ENCODE results near the gene CMTM1. TPM values are rescaled to one million over a fixed set of nuclear protein-coding genes. Genes with fewer than 3 reads are reported as not detected.
A peak's percentile ranks its signal among the peaks of the same experiment; 100 is the strongest.

CMTM1 gene
- polyA plus RNA-seq, 1 donor (not counting 4 experiments of a cell fraction or from before 2014, with no cell fraction given): 0.24 TPM

- dilution Hi-C loops (cut with MboI; ENCODE audit: extremely low pct_ligation_motif_present, low sequenced_read_pairs): no loop called here
- no peak overlapping the region for H3K9ac ChIP-seq (ENCODE audit: control insufficient read depth, extremely low read depth, insufficient read depth, low read length)
- no peak overlapping the region for H3K4me3 ChIP-seq (ENCODE audit: control insufficient read depth in 2 of 3, extremely low read depth in 1 of 3, insufficient read depth in 2 of 3, low read depth in 1 of 3, low read length in 3 of 3)
- no peaks in the 10 kb centered on the region for H3K79me2 ChIP-seq (ENCODE audit: control insufficient read depth, insufficient read depth, low read length)
- H4K20me1 ChIP-seq (ENCODE audit: control insufficient read depth, extremely low read depth, insufficient read depth, low read length): no peaks in the 10 kb centered on the region
- no peaks in the 10 kb centered on the region for H3K9me1 ChIP-seq (ENCODE audit: control insufficient read depth, extremely low read depth, insufficient read depth, low read length)
- no peak for FAIRE-seq
- H3K4me1 ChIP-seq (ENCODE audit: control insufficient read depth, extremely low read depth, insufficient read depth, low read length): peaks cover 24% of the 10 kb centered on the region
- H3K4me2 ChIP-seq (ENCODE audit: control insufficient read depth, extremely low read depth, insufficient read depth, low read depth, low read length): no peak overlapping the region
- H2AFZ ChIP-seq (ENCODE audit: control insufficient read depth, low read length): no peak overlapping the region
- no peak for TF ChIP-seq EZH2 (IDR thresholded peaks at IDR 0.05; ENCODE audit: low read length)
- no peak for TF ChIP-seq CTCF (optimal IDR thresholded peaks at IDR 0.05 in 1 of 3, IDR thresholded peaks at IDR 0.05 in 1 of 3, conservative IDR thresholded peaks at IDR 0.05 in 1 of 3; ENCODE audit: extremely low read depth in 1 of 3, insufficient read depth in 2 of 3, low read length in 3 of 3)
- no peak for DNase-seq (ENCODE audit: low read depth, low spot score)
- no peaks in the 10 kb centered on the region for H3K27me3 ChIP-seq (ENCODE audit: control insufficient read depth, extremely low read depth, insufficient read depth, low read length)
- peaks cover 5 to 20% of the 10 kb centered on the region in 2 experiments for H3K36me3 ChIP-seq (ENCODE audit: control insufficient read depth in 2 of 2, extremely low read depth in 1 of 2, insufficient read depth in 2 of 2, low read length in 2 of 2)
- H3K27ac ChIP-seq (ENCODE audit: control insufficient read depth, insufficient read depth, low read length): no peak overlapping the region
- H3K9me3 ChIP-seq (ENCODE audit: control insufficient read depth, low read depth, low read length): no peaks in the 10 kb centered on the region
These were observed 50.8 kb downstream of the CMTM1 start for GRCh38 chr16:66617010-66617434.

- FAIRE-seq (no peak), DNase-seq (ENCODE audit: low read depth, low spot score) (no peak)
- no peaks in the 10 kb centered on the region for H3K9me3 ChIP-seq (ENCODE audit: control insufficient read depth, low read depth, low read length)
- no peak for TF ChIP-seq EZH2 (IDR thresholded peaks at IDR 0.05; ENCODE audit: low read length)
- TF ChIP-seq CTCF (optimal IDR thresholded peaks at IDR 0.05 in 1 of 3, IDR thresholded peaks at IDR 0.05 in 1 of 3, conservative IDR thresholded peaks at IDR 0.05 in 1 of 3; ENCODE audit: extremely low read depth in 1 of 3, insufficient read depth in 2 of 3, low read length in 3 of 3): no peak
- H4K20me1 ChIP-seq (ENCODE audit: control insufficient read depth, extremely low read depth, insufficient read depth, low read length): no peaks in the 10 kb centered on the region
- no peak overlapping the region for H3K27ac ChIP-seq (ENCODE audit: control insufficient read depth, insufficient read depth, low read length)
- no peak overlapping the region for H3K4me3 ChIP-seq (ENCODE audit: control insufficient read depth in 2 of 3, extremely low read depth in 1 of 3, insufficient read depth in 2 of 3, low read depth in 1 of 3, low read length in 3 of 3)
- dilution Hi-C loops (cut with MboI; ENCODE audit: extremely low pct_ligation_motif_present, low sequenced_read_pairs): no loop called here
- no peak overlapping the region for H3K9ac ChIP-seq (ENCODE audit: control insufficient read depth, extremely low read depth, insufficient read depth, low read length)
- peak overlapping the region; percentile 28 for H3K4me2 ChIP-seq (ENCODE audit: control insufficient read depth, extremely low read depth, insufficient read depth, low read depth, low read length)
- H3K4me1 ChIP-seq (ENCODE audit: control insufficient read depth, extremely low read depth, insufficient read depth, low read length): peaks cover 24% of the 10 kb centered on the region
- H3K79me2 ChIP-seq (ENCODE audit: control insufficient read depth, insufficient read depth, low read length): no peaks in the 10 kb centered on the region
- H3K9me1 ChIP-seq (ENCODE audit: control insufficient read depth, extremely low read depth, insufficient read depth, low read length): no peaks in the 10 kb centered on the region
- peaks cover 4 to 18% of the 10 kb centered on the region in 2 experiments for H3K36me3 ChIP-seq (ENCODE audit: control insufficient read depth in 2 of 2, extremely low read depth in 1 of 2, insufficient read depth in 2 of 2, low read length in 2 of 2)
- no peaks in the 10 kb centered on the region for H3K27me3 ChIP-seq (ENCODE audit: control insufficient read depth, extremely low read depth, insufficient read depth, low read length)
- no peak overlapping the region for H2AFZ ChIP-seq (ENCODE audit: control insufficient read depth, low read length)
These were observed 51.5 kb downstream of the CMTM1 start for GRCh38 chr16:66617728-66618127.
